DMS53 treated with DMSO at 0.1 percent for 48 hours (cell line): ENCODE results near the gene RHD.
"Not testable (repeated sequence)": the region's sequence is repeated elsewhere in the genome, so short reads cannot be mapped to it uniquely, and the experiment has no call there.

Experiments used
- DNase-seq: peaks from one replicate; lab custom pipeline; 2025; ENCODE audit not compliant: unreplicated experiment; lab: John Stamatoyannopoulos, UW

Gene RHD

GRCh38 chr1:25256578-25256965, 15.7 kb upstream of the RHD start:
- DNase-seq = no peak

DNA sequence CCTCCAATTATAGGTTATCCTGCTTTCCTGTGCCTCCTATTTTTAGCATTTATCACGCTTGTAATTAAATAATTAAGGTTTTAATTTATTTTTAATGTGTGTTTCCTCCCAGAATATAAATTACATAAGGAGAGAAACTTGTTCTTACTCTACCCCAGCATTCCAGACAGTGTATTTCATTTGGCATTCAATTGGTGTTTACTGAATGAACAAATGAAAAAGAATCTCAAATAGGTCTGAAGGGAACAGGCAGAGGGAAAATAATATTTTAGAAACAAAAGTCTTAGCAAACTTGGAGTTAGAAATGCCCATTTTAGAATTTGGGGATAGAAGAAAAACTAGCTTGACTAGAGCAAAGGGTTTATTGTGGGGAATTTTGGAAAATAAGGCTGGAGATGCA, 15.1 kb upstream of the RHD start:
- no peak for DNase-seq

DNA sequence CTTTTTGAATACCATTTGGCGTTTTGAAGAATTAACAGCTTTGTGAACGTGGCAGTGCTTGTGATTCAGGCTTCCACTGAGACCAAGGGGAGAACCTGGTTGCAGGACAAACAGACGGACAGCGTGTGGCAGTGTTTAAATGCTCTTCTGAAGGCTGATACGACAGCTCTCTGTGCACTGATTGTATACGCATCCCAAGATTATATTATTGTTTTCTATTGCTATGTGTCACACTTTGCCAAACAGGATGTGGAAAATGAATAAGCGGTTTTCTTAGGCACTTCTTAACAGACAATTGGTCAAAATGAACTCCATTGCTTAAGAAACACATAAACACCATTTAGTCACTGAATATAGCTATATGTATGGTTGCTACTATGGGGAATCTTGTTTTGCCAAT, 12.5 kb upstream of the RHD start:
- DNase-seq = not testable (repeated sequence)

GRCh38 chr1:25260336-25260735, 12.0 kb upstream of the RHD start:
- DNase-seq = not testable (repeated sequence)

DNA sequence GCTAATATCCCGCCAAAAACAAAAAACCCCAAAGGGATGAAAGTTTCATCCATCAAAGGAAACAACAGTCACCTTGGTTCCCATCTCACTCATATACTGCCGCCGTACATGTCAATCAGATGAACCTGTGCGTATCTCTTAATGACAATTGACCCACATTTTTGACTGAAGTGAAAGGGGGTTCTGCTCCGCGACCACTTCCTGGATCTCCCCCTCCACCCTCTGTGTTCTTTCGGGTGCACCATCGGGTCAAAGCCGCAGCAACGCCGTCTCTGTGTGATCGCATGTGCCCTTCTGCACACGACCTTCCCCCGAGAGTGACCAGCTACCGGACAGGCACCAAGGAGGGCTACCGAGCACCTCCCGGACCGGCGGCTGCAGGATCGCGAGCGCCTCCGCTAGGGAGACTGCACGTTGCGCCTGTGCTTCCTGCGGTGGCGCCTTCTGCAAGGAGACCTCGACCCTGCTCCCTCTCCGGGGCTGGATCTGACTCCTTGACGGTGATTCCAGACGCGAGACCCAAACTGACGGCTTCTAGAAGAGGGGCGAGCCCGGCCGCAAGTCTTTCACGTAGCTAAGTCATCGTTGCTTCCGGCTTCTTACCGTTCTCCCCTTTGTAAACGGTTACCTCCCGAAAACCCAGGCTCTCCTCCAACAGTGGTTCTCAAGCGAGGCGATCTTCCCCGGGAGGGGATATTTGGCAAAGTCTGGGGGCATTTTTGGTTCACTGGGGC, 5.6 kb upstream of the RHD start:
- not testable (repeated sequence) for DNase-seq

GRCh38 chr1:25267288-25268142, 4.8 kb upstream of the RHD start:
- not testable (repeated sequence) for DNase-seq

GRCh38 chr1:25268143-25268760, 4.1 kb upstream of the RHD start:
- not testable (repeated sequence) for DNase-seq

DNA sequence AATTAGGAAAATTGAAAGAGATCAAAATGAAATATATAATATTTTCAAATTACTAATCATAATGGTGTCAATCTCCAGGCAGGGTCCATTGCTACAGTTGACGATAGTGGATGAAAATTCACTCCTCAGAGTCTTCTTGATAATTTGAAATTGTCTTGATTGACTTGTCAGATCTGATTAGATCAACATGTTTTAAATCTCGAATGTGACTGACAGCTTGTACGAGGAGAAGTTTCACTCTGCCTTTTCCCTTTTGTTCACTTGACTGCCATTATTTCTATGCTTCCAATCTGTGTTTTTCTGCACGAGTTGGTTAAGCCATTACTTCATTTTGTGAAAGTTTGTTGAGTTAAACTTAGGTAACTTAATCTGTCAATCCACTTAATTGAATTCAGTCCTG, 3.3 kb downstream of the RHD start:
- not testable (repeated sequence) for DNase-seq

GRCh38 chr1:25277295-25277694, 5.0 kb downstream of the RHD start:
- DNase-seq = not testable (repeated sequence)

GRCh38 chr1:25278358-25278757, 6.0 kb downstream of the RHD start:
- DNase-seq = not testable (repeated sequence)

- DNase-seq = not testable (repeated sequence)
Observed at GRCh38 chr1:25278790-25279189, 6.5 kb downstream of the RHD start.

- DNase-seq = not testable (repeated sequence)
Observed at GRCh38 chr1:25279693-25280111, 7.4 kb downstream of the RHD start.

DNA sequence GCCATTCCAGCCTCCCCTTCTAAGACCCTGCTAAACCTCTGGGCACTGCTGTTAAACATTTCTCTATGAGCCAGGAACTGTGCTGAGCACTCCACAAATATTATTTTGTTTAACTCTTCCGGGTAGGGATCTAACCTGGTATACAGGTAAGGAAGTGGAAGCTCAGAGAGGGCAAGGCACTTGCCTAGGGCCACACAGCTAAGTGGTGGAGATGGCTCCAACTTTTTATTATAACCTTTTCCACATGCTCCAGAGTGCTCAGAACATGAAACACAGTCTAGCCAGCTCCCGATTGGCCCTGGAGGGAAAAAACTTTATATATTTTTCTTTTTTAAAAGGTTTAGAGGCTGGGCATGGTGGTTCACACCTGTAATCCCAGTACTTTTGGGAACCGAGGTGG, 13.6 kb downstream of the RHD start:
- DNase-seq = not testable (repeated sequence)

- not testable (repeated sequence) for DNase-seq
Observed at GRCh38 chr1:25287164-25287563, 14.9 kb downstream of the RHD start.

DNA sequence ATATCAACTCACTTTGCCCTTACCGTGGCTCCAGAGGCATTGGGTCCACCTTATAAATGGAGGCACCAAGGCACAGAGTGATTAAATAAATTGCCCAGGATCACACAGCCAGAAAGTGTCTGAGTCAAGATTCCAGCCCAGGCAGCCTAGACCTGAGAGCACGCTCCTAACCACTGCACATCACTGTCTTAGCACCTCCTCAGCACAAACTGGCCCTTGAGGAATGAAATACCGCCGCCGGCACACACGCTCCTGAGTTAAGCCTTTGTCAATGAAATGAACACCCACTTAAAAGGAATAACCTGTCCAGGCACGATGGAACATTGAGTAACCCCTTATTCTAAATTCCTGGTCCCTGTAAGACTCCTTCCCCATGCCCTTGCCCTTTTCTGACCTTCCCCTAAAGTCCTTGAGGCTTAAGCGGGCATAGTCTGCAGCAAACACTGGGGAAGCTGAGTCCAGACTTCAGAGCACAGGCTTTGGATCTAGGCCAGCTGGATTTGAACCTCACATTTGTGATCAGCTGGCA, 16.3 kb downstream of the RHD start:
- not testable (repeated sequence) for DNase-seq

DNA sequence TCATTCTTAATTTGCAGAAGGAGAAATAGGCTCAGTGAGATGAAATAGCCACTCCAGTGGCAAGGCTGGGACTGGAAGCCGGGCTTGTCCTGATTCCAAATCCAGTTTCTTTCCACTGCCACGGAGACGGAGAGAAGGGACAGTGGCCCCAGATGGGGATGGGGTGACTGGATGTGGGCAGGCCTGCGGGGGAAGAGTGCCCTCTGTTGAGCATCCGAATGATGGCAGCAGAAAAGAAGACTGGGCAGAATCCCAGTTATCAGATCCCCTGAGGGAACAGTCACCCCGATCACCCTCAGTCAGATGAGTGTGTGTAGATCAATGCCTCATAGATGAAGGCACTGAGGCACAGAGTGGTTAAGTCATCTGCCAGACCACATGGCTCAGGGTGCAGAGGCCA, 17.7 kb downstream of the RHD start:
- DNase-seq = not testable (repeated sequence)

DNA sequence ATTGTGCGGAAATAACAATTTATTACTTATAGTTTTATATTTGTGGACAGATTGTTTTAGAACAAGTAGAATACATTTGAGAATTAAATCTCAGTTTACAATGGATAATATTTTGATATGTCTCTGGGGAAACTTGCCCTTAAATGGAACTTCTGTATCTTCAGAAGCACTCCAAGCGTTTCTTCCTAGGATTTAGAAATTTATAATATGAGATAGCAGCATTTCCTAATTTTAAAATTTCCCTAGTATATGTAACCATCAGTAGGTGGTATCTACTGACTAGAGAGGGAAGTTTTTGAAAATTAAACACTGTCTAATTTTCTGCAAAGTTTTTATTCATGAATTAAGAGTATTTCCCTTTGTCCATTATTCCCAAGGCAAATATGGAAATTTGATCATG, 21.1 kb downstream of the RHD start:
- not testable (repeated sequence) for DNase-seq

DNA sequence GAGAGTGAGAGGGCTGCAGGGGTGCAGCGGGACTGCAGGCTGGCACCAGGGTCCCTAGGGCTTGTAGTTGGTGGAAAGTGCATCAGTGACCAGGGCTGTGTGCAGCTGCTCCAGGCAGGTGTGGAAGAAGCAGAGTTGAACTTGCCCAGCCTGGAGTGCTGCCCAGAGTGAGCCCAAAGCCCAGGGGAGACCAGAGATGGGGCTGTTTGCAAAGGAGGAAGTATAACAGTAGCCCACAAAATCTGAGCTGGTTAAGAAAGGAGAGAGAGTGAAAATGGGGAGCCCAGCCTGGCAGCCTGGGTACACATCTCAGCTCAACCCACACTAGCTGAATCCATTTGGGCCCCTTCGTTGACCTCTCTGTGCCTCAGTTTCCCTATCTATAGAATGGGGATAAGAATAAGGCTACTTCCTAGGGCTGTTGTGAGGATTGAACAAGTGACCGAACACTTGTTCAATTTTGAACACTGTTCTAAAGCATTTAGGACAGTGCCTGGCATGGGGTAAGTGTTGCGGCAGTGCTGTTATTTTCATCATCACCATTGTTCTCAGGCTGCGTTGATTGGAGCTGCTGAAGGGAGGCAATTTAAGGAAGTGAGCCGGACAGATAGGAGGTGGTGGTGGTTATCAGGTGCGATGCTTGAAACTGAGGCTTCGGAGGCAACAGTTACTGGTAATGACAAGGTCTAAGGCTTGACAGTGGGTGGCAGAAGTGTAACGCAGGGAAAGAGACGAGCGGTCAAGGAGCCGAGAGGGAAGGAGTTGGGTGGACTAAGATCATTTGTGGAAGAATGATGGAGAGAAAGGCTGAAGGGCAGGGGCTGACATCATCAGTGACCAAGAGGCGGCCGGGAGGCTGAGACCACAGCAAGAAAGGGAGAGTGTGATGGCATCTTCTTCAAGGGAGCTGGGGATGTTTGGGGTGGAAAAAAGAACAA, 22.8 kb downstream of the RHD start:
- DNase-seq = not testable (repeated sequence)

GRCh38 chr1:25296501-25296900, 24.2 kb downstream of the RHD start:
- not testable (repeated sequence) for DNase-seq

DNA sequence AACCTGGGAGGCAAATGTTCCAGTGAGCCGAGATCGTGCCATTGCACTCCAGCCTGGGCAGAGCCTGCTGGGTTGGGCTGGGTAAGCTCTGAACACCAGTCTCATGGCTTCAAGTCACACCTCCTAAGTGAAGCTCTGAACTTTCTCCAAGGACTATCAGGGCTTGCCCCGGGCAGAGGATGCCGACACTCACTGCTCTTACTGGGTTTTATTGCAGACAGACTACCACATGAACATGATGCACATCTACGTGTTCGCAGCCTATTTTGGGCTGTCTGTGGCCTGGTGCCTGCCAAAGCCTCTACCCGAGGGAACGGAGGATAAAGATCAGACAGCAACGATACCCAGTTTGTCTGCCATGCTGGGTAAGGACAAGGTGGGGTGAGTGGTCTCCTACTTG, 28.4 kb downstream of the RHD start:
- not testable (repeated sequence) for DNase-seq
